ENCODE measurements around the gene LANCL2.
"Not testable (repeated sequence)": the region's sequence is repeated elsewhere in the genome, so short reads cannot be mapped to it uniquely, and the experiment has no call there.

The LANCL2 gene

GRCh38 chr7:55362927-55363326 is 2.2 kb upstream of the LANCL2 start:
- DNase-seq, result no peak

GRCh38 chr7:55363386-55364170 is 1.6 kb upstream of the LANCL2 start:
- DNase-seq, result no peak

- peak; percentile 72 for DNase-seq
Measured at GRCh38 chr7:55365675-55366460, 731 bp downstream of the LANCL2 start.

GRCh38 chr7:55366461-55367070 is 1.4 kb downstream of the LANCL2 start:
- DNase-seq, result peak; percentile 13

GRCh38 chr7:55367283-55367840 is 2.2 kb downstream of the LANCL2 start:
- no peak for DNase-seq

GRCh38 chr7:55369427-55370400 is 4.6 kb downstream of the LANCL2 start:
- DNase-seq, result no peak

GRCh38 chr7:55374213-55374612 is 9.1 kb downstream of the LANCL2 start:
- no peak for DNase-seq

GRCh38 chr7:55375237-55375636 is 10.1 kb downstream of the LANCL2 start:
- DNase-seq, result no peak

GRCh38 chr7:55377162-55377817 is 12.2 kb downstream of the LANCL2 start:
- DNase-seq, result no peak

- DNase-seq, result no peak
Measured at GRCh38 chr7:55379285-55379684, 14.1 kb downstream of the LANCL2 start.

- no peak for DNase-seq
Measured at GRCh38 chr7:55381189-55381588, 16.1 kb downstream of the LANCL2 start.

GRCh38 chr7:55381696-55382095 is 16.6 kb downstream of the LANCL2 start:
- DNase-seq, result no peak

- DNase-seq, result no peak
Measured at GRCh38 chr7:55382251-55382650, 17.1 kb downstream of the LANCL2 start.

- DNase-seq, result no peak
Measured at GRCh38 chr7:55386541-55386940, 21.4 kb downstream of the LANCL2 start.

- DNase-seq, result no peak
Measured at GRCh38 chr7:55387062-55387965, 22.2 kb downstream of the LANCL2 start.

GRCh38 chr7:55396233-55396785 is 31.2 kb downstream of the LANCL2 start:
- DNase-seq, result no peak

- no peak for DNase-seq
Measured at GRCh38 chr7:55397617-55398016, 32.5 kb downstream of the LANCL2 start.

- DNase-seq, result no peak
Measured at GRCh38 chr7:55400191-55400590, 35.1 kb downstream of the LANCL2 start.

GRCh38 chr7:55402506-55402905 is 37.4 kb downstream of the LANCL2 start:
- DNase-seq, result not testable (repeated sequence)

GRCh38 chr7:55405856-55406541 is 40.9 kb downstream of the LANCL2 start:
- no peak for DNase-seq
